HEK293 (cell line): Measurements from ENCODE around the gene BHLHE41.

Source experiments
- BCL11A ChIP-seq: fragments of 450-650 bp; formaldehyde crosslinking; IDR thresholded peaks from 2 replicates; pipeline ENCODE4 v1.5.1; 2016; ENCODE audit warnings: low read depth, missing biosample characterization, missing genetic modification characterization
- ZBTB7A ChIP-seq: fragments of 450-650 bp; formaldehyde crosslinking; IDR thresholded peaks from 2 replicates; pipeline ENCODE4 v1.5.1; 2016; ENCODE audit warnings: low read depth, missing biosample characterization, missing genetic modification characterization
- ZNF140 ChIP-seq: fragments of 450-650 bp; formaldehyde crosslinking; IDR thresholded peaks from 2 replicates; pipeline ENCODE4 v1.5.1; 2016; ENCODE audit warnings: missing biosample characterization, missing genetic modification characterization
- ZNF621 ChIP-seq: fragments of 450-650 bp; formaldehyde crosslinking; IDR thresholded peaks from 2 replicates; pipeline ENCODE4 v1.5.1; 2017; ENCODE audit warnings: missing biosample characterization, missing genetic modification characterization
- ZNF658 ChIP-seq: fragments of 450-650 bp; formaldehyde crosslinking; IDR thresholded peaks from 2 replicates; pipeline ENCODE4; 2016; ENCODE audit warnings: missing biosample characterization, missing genetic modification characterization

DNA sequence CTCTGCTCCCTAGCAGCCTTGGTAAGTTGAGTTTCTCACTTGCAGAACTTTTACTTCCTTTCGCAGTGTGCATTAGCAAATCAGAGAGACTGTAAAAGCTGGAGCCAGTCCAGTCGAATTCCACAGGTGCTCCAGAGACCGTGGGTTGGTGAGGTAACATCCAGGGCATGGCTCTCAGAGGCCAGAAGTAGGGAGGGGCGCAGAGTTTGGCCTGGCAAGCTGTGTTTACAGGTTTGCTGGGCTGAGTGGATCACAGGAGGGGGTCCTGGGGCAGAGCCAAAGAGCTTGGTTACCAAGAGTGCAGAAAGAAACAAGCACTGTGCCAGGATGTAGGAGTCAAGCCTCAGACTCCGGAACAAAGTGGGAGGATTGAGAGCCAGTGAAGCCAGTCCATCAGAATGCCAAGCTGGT lies 10.2 kb upstream of the BHLHE41 start:
- TF ChIP-seq BCL11A (tag by site-specific recombination) (no peak), ZNF621 (tag by site-specific recombination) (no peak), ZBTB7A (tag by site-specific recombination) (no peak), ZNF658 (tag by site-specific recombination) (no peak), ZNF140 (tag by site-specific recombination) (no peak)
